Astrocyte of the hippocampus (primary cell): ENCODE measurements around the gene INSL3.
"Not testable (repeated sequence)": the region's sequence is repeated elsewhere in the genome, so short reads cannot be mapped to it uniquely, and the experiment has no call there.

Experiments
- DNase-seq: peaks from one replicate; pipeline ENCODE4 v3.0.0; 2011; ENCODE audit warnings: low read depth, low spot score

The INSL3 gene

DNA sequence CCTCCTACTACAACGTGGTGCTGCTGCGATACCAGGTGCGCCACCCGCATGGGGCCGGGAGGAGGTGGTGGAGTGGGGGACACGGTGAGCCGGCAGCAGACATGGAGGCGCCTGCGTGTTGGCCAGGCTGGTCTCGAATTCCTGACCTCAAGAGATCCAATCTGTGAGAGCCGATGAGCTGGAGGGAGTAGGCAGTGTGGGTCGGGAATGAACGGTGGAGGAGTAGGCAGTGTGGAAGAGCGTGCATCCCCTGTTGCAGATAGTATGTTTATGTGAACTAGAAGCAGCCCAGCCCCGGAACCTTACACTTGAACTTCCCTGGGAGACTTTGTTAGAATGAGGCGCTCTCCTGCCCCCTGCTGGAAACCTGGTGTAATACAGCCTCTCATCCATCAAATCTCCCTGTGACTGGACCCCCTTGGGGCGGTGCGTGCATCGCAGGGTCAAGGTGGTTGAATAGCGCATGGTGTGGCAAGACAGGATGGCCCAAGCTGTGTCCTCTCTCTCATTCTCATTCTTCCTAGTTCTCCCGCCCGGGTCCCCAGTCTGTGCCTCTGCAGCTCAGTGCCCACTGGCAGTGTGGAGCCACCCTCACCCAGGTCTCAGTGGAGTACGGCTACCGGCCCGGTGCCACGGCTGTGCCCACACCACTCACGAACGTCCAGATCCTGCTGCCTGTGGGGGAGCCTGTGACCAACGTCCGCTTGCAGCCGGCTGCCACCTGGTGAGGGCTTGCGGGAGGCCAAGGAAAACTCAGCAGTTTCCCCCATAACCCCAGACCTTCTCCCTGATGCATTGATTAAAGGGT is 36.9 kb downstream of the INSL3 start:
- peak; percentile 66 for DNase-seq

DNA sequence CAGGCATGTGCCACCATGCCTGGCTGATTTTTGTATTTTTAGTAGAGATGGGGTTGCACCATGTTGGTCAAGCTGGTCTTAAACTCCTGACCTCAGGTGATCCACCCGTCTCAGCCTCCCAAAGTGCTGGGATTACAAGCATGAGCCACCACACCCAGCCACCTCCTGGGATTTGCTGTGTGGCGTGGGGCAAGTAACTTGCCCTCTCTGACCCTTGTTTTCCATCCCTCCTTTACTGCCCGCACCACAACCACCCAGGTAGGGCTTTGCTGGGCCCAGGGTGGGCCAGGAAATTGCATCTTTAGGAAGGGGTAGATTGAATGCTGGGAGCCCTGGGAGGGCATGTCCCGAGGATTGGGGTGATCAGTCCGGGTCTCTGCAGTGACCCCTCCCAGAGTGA is 37.6 kb downstream of the INSL3 start:
- DNase-seq = not testable (repeated sequence)

DNA sequence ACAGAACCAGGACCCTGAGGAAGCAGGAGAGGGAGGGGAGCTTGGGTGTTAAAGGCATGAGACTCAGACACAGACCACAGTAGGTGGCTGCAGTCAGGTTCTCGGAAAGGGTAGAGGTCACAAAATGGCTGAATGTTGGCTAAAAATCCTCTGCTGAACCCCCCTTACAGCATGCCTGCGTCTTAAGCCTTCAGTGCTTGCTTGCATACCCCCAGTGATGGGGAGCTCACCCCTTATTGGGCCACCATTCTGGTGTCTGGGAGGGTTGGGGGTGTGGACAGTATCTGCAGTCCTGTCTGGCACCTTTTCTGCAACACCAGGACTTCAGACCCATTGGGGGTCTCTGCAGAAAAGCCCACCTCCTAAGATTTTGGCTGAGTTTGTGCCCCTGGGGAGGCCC is 40.5 kb downstream of the INSL3 start:
- DNase-seq = no peak

DNA sequence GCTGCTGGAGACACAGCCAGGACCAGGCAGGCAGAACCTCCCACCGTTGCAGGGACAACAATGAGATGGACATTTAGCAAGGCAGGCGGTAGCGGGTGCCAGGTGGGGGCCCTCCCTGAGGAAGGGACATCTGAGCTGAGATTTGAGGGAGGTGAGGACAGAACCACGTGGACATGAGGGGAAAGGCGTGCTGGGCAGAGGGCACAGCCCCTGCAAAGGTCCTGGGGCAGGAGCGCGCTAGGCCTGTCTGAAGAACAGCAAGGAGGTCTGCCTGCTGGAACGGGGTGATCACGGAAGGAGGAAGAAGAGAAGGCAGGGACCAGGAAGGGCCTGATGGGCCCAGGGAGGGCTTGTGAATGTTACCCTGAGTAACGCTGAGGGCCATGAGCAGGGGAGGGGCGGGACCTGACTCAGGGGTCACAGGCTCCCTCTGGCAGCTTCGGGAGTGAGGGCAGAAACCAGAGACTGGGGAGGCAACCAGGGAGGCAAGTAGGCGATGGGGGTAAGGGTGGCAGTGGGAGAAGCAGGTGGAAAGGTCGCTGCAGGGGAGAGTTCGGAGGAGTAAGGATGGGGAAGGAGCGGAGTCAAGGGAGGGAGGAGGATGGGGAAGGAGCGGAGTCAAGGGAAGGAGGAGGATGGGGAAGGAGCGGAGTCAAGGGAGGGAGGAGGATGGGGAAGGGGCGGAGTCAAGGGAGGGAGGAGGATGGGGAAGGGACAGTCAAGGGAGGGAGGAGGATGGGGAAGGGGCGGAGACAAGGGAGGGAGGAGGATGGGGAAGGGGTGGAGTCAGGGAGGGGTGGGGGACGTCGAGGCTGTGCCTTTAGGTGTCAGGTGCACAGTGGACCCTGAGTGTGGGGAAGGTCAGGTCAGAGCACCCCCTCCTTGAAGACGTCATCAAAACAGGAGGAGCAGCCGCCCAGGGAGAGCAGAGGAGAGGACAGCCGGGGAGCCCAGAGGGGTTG is 42.1 kb downstream of the INSL3 start:
- DNase-seq = no peak

DNA sequence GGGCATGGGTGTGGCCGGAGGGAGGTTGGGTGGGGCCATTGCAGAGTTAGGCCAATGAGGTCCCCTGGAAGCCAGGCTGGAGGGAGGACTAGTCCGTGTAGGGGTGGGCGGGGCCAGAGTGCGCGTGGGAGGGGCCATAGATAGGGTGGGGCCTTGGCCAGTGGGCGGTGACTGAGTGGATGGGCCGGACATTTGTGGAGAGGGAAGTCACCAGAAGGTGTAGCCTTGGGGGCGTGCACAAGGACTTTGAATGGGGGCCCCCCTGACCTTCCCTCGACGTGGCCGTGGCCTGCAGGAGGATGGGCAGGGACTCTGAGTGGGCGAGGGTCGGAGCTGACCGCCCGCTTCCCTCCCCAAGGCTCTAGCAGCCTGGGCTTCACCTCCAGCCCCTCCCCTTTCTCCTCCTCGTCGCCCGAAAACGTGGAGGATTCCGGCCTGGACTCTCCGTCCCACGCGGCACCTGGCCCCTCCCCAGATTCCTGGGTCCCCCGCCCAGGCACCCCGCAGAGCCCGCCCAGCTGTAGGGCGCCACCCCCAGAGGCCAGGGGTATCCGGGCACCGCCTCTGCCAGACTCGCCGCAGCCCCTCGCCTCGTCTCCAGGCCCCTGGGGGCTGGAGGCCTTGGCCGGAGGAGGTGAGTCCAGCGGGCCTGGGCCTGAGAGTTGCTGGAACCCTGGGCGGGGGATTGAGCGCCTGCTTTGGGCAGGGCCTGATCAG is 42.9 kb downstream of the INSL3 start:
- DNase-seq = no peak

DNA sequence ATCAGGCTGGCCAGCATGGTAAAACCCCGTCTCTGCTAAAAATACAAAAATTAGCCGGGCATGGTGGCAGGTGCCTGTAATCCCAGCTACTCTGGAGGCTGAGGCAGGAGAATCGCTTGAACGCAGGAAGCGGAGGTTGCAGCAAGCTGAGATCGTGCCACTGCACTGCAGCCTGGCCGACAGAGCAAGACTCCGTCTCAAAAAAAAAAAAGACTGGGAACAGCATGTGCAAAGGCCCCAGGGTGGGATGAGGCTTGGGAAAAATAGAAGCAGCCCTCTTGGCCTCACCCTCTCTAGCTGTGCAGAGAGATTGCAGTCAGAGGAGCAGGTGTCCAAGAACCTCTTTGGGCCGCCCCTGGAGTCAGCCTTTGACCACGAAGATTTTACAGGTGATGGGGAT is 43.5 kb downstream of the INSL3 start:
- DNase-seq = not testable (repeated sequence)

DNA sequence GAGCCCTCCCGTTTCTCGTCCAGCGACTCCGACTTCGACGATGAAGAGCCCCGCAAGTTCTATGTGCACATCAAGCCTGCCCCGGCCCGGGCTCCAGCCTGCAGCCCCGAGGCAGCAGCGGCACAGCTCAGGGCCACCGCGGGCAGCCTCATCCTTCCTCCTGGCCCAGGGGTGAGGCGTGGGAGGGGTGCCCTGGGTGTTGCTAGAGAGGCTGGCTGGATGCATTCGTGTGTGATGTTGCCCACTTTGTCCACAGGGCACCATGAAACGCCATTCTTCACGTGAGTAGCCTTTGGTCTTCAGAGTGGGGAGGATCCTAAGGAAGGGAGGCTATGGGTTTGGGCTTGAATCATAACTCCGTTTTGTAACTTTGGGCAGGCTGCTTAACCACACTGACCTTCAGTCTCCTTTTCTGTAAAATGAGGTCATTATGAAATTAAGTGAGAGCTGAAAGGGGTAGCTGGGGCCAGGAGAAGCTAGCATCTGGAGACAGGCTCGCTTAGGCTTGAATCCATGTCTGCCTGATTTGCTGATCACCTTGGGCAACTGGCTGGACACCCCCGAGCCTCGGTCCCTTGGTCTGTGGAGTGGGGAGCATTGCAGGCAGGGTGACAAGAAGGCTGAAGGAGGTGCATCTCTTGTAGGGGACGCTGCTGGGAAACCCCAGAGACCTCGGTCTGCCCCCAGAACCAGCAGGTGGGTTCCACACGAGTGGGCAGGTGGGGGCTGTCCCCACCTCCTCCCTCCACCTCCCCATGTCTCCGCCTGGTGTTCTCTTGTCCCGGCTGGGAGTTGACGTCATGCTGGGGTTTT is 45.1 kb downstream of the INSL3 start:
- no peak for DNase-seq

DNA sequence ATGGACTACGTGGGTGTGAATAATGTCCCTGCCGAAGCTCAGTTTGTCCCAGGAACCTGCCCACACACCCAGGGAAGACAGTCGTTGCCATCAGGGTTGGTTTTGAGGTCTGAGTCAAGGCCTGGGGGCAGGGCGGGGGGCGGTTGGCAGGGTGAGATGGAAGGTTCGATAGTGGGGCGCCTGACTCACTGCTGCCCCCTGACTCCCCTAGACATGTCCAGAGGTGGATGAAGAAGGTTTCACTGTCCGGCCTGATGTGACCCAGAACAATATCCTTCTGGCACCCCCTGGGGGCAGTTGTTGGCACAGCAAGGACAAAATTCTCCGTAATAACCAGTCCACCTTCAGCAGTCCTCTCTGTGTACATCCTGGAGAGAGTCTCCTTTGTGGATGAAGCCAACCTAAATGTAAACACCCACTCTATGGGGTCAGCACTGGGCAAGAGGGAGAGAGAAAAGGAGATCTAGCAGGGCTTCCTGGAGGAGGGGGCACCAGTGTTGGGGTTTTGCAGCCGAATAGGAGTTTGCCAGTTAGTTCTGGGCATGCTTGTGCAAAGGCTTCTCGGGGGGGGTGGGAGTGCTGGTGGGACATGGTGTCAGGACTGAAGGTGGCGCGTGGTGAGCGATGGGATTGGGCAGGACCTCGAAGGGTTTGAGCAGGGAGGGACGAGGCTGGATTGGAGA is 45.9 kb downstream of the INSL3 start:
- DNase-seq = no peak

DNA sequence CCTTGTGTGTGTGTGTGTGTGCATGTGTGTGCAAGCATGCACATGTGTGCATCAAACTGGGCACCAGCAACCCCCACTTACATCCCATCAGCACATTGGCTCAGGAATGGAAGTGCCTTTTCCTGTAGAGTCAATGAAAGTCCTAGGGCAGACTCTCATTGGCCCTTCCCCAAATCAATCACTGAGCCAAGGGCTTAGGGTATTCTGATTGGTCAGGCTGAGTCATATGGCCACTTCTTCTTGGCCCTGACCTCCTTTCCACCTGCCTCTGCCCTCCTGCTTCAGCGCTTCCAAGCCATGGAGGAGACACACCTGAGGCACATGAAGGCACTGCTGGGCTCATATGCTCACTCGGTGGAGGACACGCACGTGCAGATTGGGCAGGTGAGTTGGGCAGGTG is 49.1 kb downstream of the INSL3 start:
- DNase-seq = no peak

DNA sequence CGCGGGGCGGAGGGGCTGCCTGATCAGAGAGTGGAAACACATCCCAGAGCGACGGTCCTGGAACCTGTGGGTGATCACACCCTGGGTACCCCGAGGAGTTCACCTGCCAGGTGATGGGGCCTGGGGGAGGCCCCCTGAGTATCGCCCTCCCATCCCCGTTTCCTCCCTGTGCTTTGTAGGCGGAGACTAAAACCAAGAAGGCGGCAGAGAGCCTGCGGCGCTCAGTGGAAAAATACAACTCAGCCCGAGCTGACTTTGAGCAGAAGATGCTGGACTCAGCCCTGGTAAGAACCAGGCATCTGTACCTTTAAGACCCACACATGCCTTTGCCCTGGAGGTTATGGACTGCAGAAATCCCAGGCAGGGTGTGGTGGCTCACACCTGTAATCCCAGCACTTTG is 50.7 kb downstream of the INSL3 start:
- DNase-seq = no peak

DNA sequence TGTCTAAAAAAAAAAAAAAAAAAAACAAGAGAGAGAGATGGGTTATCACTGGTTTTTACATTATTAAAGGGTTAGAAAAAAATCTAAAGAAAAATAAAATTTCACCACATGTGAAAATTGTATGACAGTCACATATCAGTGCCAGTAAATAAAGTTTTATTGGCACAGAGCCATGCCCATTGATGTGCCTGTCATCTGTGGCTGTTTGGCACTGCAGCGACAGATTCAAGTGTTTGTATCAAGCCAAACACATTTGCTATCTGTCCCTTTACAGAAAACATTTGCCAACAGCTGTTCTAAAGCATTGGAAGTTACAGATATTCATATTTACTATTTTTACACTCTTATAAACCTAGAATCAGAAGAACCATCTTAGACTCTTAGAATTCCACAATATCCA is 53.8 kb downstream of the INSL3 start:
- no peak for DNase-seq

DNA sequence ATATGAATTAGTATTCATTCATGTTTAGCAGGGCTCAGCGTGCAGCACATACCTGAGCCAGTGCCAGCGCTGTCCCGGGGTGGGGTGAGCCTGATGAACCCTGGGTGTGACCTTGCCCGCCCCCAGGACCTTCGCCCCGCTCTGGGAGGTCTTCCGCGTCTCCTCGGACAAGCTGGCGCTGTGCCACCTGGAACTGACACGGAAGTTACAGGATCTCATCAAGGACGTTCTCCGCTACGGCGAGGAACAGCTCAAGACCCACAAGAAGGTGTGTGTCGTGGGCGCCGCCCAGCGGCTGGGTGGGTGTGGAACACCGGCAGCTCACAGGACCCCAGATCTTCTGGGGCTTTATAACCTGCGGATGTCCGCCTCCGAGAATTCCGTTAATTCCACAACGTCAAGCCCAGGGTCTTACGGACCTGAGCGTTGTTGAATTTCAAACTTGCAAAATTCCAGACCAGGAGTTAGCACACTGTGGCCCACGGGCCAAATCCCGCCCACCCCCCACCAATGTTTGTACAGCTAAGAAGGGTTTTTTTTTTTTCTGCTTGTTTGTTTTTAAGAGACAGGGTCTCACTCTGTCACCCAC is 54.7 kb downstream of the INSL3 start:
- peak; percentile 88 for DNase-seq
